Left colon (tissue), 2 donors: Measurements from ENCODE around the gene RSRC1. TPM values are rescaled to one million over a fixed set of nuclear protein-coding genes. Genes with fewer than 3 reads are reported as not detected.
"Not testable (repeated sequence)": the region's sequence is repeated elsewhere in the genome, so short reads cannot be mapped to it uniquely, and the experiment has no call there.

Experiments
- ATAC-seq: fragments of 200-7000 bp; cut with Tn5 transposase; one replicate; pipeline ENCODE4 v1.9.1; 2020; ENCODE audit warnings: mild to moderate bottlenecking, moderate library complexity
- DNase-seq, 2 donors: peaks; one replicate each; pipeline ENCODE4 v3.0.0-alpha.2; 2020
- intact Hi-C, 2 donors: fragments of 100-400 bp; cut with DNase I in 1 of 2; cut with micrococcal nuclease in 1 of 2; formaldehyde crosslinking; loops; one replicate each; pipeline versions ENCODE4 v1.11.2 to v1.14.0; 2022; cut with DNase I, micrococcal nuclease
- total RNA-seq, 2 donors: library from RNA; stranded (reverse); fragmentation: NEBNext Ultra II Directional; extraction: Animal tissue kit (Norgen Biotek cat#: 25700); gene quantifications; one replicate each; pipeline ENCODE4 v1.2.1, GENCODE V29; 2021
- donor health status: DM: no; HTN: no; CAD: no.
- donor health status: DM: yes; HTN: yes; CAD: no.

Gene RSRC1
- total RNA-seq, 2 donors from 2014 or later: 24.9 to 30.6 TPM

DNA sequence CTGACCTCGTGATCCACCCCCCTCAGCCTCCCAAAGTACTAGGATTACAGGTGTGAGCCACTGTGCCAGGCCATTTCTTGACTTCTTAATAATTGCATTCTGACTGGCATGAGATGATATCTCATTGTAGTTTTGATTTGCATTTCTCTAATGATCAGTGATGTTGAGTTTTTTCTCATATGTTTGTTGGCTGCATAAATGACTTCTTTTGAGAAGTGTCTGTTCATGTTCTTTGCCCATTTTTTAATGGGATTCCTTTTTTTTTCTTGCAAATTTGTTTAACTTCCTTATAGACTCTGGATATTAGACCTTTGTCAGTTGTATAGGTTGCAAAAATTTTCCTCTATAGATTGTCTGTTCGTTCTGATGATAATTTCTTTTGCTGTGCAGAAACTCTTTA lies 3.7 kb downstream of the RSRC1 start:
- ATAC-seq, DNase-seq, intact Hi-C loops: not testable (repeated sequence)

DNA sequence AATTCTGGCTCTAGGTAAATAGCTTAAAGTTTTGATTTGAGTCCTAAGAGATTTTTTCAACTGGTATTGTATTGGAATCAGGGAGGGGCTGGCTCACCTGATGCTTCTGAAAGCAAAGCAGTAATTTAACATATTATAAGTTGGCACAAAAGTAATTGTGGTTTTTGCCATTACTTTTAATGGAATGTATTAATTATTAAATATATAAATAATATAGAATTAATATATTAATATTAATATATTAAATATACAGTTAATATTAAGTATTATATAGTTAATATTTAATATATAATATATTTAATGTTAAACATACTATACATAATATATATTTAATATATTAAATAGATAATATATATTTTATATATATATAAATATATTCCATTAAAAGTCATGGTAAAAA lies 10.4 kb downstream of the RSRC1 start:
- no peak for ATAC-seq
- intact Hi-C loops: no loop called here
- DNase-seq: no peak

DNA sequence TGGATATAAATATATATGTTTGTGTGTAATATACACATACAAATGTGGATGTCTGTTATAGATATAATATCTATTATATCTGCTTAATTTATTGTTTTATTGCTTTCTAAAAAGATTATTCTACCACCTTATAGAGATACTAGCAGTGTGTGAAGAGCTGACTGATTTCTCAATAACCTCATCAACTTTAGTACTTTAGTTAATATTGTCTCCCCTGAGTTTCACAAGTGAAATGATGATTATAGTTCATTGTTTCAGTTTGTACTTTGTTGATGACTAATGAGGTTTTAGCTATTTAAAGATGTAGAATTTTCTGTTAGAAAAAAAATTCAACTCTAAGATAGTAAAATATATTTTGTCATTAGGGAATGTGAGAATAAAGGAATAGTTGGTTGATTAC lies 11.4 kb downstream of the RSRC1 start:
- intact Hi-C loops: no loop called here
- no peak for ATAC-seq
- DNase-seq: no peak

DNA sequence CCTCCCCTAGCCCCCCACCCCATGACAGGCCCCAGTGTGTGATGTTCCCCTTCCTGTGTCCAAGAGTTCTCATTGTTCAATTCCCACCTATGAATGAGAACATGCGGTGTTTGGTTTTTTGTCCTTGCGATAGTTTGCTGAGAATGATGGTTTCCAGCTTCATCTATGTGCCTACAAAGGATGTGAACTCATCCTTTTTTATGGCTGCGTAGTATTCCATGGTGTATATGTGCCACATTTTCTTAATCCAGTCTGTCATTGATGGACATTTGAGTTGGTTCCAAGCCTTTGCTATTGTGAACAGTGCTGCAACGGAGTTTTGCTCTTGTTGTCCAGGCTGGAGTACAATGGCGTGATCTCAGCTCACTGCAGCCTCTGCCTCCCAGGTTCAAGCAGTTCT lies 12.8 kb downstream of the RSRC1 start:
- intact Hi-C loops, DNase-seq, ATAC-seq: not testable (repeated sequence)

DNA sequence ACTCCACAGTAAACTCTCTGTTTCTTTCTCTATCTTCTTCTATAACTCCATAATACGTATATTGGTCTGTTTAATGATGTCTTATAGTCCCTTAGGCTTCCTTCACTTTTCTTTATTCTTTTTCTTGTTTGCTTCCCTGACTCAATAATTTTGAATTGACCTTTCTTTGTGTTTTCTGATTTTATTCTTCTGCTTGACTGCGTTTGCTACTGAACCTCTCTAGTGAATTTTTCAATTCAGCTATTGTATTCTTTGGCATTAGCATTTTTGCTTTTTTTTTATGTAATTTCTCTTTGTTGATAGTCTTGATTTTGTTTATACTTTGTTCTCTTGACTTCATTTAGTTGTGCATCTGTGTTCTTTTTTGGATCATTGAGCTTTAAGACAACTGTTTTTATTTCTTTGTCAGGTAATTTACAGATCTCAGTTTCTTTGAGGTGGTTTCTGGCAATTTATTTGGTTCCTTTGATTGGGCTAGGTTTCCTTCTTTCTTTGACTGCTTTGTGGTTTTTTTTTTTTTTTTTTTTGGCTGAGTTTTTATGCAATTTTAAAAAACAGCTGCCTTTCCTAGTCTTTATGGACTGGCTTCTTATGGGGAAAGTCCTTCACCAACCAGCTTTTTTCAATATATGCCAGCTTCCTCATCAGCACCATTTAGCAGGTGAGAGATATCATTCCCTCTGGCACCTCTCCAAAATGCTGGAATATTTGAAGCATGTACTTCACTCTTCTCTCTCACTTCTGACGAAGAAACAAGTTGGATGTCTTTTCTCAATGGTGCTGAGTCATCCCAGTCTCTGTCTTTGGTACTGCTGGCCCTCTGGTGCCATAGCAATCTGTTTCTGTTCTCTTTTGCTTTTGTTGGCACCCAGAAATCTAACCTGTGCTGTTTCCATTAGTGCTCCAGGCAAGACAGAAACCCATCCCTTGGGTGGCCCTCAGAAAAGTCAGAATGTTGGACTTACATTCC lies 17.6 kb downstream of the RSRC1 start:
- ATAC-seq: no peak
- DNase-seq: no peak
- intact Hi-C loops: no loop called here

DNA sequence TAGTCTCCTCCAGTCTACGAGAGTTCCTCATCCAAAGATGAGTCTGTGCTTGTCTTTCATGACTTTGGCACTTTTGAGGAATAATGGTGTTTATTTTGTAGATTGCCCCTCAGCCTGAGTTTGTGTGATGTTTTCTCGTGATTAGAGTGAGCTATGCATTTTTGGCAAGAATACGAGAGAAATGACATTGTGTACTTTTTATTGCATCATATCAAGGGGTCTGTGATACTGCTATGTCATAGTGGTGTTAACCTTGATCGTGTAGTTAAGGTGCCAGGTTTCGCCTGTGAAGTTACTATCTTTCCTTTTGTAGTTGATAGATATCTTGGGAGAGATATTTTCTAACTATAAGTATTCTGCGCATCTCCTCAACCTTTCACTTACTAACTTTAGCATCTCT lies 18.9 kb downstream of the RSRC1 start:
- no peak for DNase-seq
- intact Hi-C loops: no loop called here
- ATAC-seq: no peak

DNA sequence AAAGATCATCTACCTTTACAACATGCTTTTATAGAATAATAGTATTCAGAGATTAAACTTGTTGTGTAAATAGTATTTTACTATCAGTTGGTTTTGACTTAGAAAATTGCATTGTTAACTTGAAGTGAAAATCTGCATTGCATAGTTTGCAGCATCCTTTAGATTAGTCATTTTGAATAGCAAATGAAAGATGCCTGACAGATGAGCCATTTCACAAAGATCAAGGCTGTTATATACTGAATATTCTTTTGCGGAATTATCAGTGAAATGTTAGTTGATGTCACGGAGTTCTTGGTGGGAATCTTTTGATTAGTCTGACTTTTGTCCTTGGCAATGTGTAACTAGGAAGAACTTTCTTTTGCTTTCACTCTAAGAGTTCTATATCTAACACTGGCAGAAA lies 24.5 kb downstream of the RSRC1 start:
- intact Hi-C loops: no loop called here
- DNase-seq: no peak
- no peak for ATAC-seq

DNA sequence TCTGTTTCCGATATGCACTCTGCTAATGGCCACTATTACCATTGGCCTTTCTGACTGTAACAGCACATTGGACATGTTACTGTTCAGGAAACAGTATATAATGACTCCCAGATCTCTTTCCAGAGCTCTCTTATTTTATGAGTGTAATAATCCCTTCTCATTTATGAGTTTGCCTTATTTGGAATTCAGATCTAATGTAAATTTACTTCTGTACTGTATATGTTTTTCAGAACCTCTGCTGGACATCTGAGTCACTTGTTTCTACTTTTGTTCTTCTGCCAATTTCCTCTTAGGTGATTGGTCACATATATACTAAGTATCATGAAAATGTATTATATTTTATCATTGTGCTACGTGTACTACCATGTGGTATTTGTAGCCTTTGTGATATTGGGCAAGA lies 30.5 kb downstream of the RSRC1 start:
- no peak for DNase-seq
- intact Hi-C loops: no loop called here
- peak; percentile 96 for ATAC-seq

DNA sequence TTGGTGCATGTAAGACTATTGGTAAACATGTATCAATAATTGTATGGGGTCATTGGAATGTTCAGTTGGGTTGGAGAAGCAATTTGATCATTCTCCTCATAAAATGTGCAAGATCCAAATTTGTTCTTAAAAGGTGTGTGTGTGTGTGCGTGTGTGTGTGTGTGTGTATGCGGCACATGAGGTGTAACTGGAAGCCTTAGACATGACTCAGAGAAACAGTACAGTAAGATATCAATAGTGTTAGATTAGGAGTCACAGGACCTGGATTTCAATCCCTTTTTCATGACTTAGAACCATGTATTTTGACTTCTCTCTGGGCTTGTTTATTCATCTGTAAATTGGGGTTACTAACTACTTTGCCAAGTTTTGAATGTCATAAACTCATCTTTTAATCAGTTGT lies 38.3 kb downstream of the RSRC1 start:
- ATAC-seq (no peak), DNase-seq (no peak)
- intact Hi-C loops: no loop called here

DNA sequence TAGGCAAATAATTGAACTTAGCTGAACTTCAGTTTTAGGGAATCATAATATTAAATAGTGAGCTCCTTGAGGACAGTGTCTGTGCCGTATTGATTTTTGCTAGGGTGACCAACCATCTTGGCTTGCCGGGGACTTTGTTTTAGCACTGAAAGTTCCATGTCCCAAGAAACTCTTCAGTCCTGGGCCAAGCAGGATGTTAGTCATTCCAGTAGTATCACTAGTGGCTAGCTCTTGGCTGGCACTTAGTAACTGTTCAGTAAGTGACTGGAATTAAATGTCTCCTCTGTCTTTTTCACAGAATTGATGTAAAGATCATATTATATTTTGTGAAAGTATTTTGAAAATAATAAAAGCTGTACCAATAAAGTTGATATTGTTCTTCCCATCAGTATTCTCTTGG lies 42.3 kb downstream of the RSRC1 start:
- ATAC-seq (no peak), DNase-seq (no peak)
- intact Hi-C loops: no loop called here

DNA sequence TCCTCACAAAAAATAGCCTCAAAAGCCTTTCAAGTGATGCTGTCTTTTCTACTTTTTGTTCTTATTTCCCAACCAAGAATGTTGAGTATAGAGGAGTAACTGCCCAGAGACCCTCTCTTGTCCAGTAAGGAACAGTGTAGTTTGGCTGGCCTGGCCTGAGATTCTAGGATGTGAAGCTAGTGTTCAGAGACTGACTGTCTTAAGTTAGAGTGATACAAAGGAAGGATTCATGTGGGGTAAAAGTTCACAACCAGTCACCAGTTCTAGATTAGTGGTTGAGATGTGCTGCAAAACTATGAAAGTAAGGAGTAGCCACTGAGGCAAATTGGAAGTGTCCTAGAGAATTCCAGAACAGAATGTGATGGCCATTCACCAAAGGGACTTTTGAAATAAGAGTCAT lies 49.1 kb downstream of the RSRC1 start:
- DNase-seq: no peak
- ATAC-seq: no peak
- intact Hi-C loops: no loop called here

DNA sequence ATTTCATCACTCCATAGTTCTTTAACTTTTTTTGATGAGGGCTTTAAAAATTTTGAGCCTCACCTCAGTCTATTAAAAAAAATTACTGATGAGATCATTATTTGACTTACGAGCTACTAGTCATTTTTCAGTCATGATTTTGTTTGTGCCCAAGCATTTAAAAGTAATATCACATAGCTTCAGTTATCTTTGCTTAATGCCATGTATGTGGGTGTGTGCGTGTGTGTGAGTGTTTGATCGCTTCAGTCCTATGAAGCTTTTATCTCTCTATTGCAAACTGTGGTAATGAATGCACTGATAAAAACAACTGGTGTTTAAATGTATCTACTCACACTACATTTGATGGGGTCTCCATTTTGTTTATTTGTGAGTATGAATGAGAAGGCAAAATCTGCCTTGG lies 49.8 kb downstream of the RSRC1 start:
- no peak for DNase-seq
- ATAC-seq: no peak
- intact Hi-C loops: no loop called here

DNA sequence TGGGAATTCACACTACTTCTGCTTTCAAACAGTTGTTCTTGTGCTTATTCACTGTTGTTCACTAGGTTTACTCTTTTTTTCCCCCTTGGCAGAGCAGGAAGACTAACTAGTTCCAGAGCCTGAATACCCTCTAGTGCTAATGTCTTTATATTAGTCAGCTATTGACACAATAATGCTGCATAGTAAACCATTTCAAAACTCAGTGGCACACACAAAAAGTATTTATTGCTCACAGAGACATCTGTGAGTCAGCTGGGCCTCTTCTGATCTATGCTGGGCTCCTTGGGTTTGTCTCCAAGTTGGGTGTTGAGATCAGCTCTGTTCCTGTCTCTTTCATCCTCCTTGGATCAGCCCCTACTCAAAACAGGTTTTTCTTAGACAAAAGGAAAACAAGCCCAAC lies 51.1 kb downstream of the RSRC1 start:
- intact Hi-C loops: no loop called here
- DNase-seq (no peak), ATAC-seq (no peak)

DNA sequence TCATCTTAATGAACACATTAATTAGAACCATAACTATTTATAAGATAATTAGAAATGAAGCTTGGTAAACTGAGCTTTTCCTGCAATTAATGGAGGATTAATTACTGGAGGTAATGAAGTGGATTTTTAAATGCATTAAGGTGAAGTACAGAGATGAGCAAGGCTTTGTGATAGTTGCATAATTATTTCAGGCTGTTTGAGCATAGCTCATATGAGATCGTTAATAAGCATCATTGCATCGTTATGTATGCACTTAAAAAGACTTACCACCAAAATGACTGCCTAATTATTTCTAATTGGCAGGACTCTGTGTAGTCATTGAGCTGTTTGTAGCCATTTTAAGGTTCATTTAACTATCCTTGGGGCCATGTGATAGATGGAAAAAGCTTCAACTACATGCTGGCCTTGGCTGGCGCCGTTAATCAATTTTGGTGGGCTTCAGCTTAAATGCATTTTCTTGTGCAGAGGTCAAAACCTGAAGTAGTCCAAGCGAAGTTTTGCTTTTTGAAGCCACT lies 55.3 kb downstream of the RSRC1 start:
- intact Hi-C loops: no loop called here
- ATAC-seq: no peak
- DNase-seq: no peak

DNA sequence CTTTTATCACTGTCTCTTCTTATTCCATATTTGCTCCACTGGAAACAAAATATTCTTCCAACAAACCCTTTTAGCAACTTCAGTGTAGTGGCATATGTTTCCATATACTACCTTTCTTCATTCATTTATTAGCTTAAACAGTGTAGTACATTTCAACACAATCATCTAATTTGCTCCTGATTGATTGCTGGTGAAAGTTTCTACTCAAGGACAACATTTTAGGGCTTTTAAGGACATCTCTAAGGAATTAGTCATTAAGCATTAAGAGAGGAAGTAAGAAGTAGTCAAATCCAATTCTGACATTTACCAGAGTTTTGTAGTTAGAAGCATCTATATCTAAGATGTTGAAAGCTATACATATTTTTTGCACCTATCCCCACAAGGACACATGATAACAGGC lies 55.8 kb downstream of the RSRC1 start:
- ATAC-seq: no peak
- intact Hi-C loops: no loop called here
- no peak for DNase-seq

DNA sequence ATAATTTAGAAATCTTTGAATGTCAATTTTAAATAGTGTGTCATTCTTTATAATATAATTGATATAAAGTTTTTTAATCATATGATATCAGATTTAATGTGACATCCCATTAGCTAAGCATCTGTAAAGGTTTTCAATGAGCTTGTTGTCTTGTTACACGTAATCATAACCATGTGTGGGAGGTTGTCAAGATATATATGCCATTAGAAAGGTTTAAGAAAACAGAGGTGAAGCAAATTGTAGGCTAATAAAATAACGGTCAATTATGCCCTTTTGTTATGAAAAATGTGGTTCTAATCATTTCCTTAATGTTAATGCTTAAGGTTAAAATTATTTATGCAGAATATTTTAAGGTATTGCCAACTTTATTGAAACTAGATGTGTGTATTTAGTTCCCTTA lies 56.3 kb downstream of the RSRC1 start:
- no peak for DNase-seq
- intact Hi-C loops: no loop called here

DNA sequence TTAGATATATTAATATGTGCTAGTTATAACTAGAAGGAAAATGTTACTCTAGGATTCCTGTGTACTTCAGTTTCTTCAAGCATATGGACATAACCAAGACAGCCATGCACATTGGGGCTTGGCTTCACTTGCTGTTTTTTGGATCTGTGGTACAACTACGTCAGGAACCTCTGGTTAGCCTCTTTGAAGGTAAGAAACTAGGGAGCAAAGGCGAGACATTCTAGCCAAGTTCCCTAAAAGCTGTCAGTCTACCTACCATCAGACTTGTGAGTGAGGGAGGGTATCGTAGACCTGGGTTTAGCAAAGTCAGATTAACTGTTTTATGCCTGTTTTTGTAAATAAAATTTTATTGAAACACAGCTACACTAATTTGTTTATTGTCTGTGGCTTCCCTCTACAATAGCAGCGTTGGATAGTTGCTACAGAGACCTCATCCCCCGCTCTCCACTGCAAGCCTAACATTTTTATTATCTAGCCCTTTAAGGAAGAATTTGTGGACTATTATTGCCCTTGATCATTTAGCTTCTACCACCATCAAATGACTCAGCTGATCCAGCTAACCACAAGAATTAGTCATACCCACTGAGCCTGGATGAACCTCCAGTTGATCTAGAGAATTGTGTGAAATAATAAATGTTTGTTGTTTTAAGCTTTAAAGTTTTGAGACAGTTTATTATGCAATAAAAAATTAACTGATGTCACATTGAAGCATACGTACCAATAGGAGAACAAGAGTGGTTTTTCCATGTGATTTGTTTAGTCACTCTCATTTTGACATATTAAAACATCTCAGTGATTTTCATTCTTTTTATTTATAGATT lies 58.1 kb downstream of the RSRC1 start:
- intact Hi-C loops: no loop called here
- ATAC-seq (no peak), DNase-seq (no peak)

More for the DNA sequence above, 56.3 kb downstream of the RSRC1 start:
- no peak for ATAC-seq

DNA sequence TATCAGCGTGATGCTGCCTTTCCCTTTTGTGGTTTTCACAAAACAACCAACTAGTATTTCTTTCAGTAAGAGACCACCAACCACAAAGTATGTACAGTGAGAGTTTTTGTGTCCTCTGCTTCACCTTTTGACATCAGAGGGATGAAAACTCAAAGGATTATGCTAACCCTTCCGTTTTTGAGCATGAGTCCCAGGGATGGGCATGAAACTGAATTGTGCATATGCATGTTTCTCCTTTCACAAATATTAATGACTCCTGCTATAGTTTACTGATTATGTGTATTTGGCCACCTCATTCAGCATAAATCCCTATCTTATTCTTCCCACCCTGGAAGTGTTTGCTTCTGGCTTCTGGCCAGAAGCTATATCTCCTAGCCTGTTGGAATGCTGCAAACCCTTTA lies 59.2 kb downstream of the RSRC1 start:
- intact Hi-C loops: no loop called here
- DNase-seq (no peak), ATAC-seq (no peak)

DNA sequence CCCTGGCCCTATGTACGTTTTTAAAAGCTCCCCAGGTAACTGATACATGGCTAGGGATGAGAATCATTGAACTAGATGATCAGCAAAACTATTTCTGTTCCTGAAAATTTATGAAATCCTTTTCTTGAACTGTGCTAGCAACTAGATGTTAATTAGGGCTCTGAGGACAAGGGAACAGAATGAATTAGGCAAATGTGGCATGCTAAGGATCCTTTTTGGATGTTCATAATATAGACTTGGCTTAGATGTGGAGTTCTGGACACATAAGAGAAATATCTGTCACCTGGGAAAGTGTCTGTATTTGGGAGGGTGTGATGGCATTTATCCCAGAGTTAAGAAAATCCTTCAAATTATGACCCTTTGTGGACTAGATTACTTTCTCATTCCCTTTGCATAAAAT lies 71.2 kb downstream of the RSRC1 start:
- intact Hi-C loops: no loop called here
- DNase-seq (no peak), ATAC-seq (no peak)

DNA sequence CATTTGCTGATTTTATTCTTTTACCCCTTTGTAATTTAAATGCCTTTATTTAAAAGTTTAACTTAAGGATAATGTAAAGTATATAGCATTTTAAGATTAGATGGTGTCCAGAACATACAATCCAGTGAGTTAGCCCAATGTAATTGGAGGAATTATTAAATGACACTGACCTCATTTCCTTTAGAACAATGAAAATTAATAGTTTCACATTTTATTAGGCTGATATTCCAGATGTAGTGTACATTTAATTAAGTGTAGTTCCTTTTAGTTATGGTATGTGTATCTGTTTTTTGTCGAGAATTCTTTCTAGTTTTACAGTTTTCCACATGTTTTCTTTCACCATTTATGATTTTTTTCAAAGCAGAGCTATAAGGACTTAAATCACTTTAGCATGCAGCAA lies 75.8 kb downstream of the RSRC1 start:
- no peak for DNase-seq
- intact Hi-C loops: no loop called here
- no peak for ATAC-seq
